WTC11 (cell line): ENCODE results near the gene INMT. TPM values are rescaled to one million over a fixed set of nuclear protein-coding genes. Genes with fewer than 3 reads are reported as not detected.

ENCODE experiments used
- ATAC-seq: fragments of 200-7000 bp; cut with Tn5 transposase; 2 replicates; pipeline ENCODE4 v1.10.0; 2021; ENCODE audit warnings: mild to moderate bottlenecking, moderate library complexity
- CTCF ChIA-PET: fragments of 300-600 bp; sonication (Branson Sonifier 250); formaldehyde crosslinking; loops from one replicate; lab custom pipeline; 2021; ENCODE audit warnings: antibody characterized with exemption; lab: Charles Lee
- POLR2A ChIA-PET: fragments of 350-600 bp; sonication (Branson Sonifier 250); formaldehyde crosslinking; loops from one replicate; lab custom pipeline; 2021; ENCODE audit warnings: antibody characterized with exemption; lab: Charles Lee
- DNase-seq: peaks from one replicate; pipeline ENCODE4 v3.0.0; 2021; ENCODE audit warnings: low spot score
- H3K27ac Mint-ChIP-seq: 2 replicates; pipeline ENCODE4 v1.8.0; 2021; ENCODE audit warnings: mixed read lengths
- H3K27me3 Mint-ChIP-seq: 2 replicates; pipeline ENCODE4 v1.8.0; 2021; ENCODE audit warnings: low read depth, mild to moderate bottlenecking, moderate library complexity, mixed read lengths
- H3K36me3 Mint-ChIP-seq: 2 replicates; pipeline ENCODE4 v1.8.0; 2021; ENCODE audit warnings: mixed read lengths
- H3K4me1 Mint-ChIP-seq: 2 replicates; pipeline ENCODE4 v1.8.0; 2022; ENCODE audit warnings: mixed read lengths
- H3K4me3 Mint-ChIP-seq: 2 replicates; pipeline ENCODE4 v1.8.0; 2021; ENCODE audit warnings: mild to moderate bottlenecking, moderate library complexity, mixed read lengths
- H3K9me3 Mint-ChIP-seq: 2 replicates; pipeline ENCODE4 v1.8.0; 2021; ENCODE audit warnings: mixed read lengths
- KAT7 ChIP-seq: sonication (generic); formaldehyde crosslinking; IDR thresholded peaks from 2 replicates; pipeline ENCODE4 v1.8.1; 2023; ENCODE audit warnings: missing genetic modification reagents, mild to moderate bottlenecking, borderline replicate concordance
- NR3C1 ChIP-seq: sonication (generic); formaldehyde crosslinking; conservative IDR thresholded peaks from 2 replicates; pipeline ENCODE4 v1.8.1; 2023; ENCODE audit warnings: low read depth, mild to moderate bottlenecking, missing genetic modification reagents
- TEAD1 ChIP-seq: sonication (generic); formaldehyde crosslinking; IDR thresholded peaks from 2 replicates; pipeline ENCODE4 v1.8.0; 2022; ENCODE audit warnings: mild to moderate bottlenecking, missing genetic modification reagents
- ZNF317 ChIP-seq: sonication (generic); formaldehyde crosslinking; IDR thresholded peaks from 2 replicates; pipeline ENCODE4 v1.8.1; 2023; ENCODE audit warnings: low read depth, mild to moderate bottlenecking, moderate library complexity, missing genetic modification reagents, borderline replicate concordance
- total RNA-seq: library from RNA; stranded (reverse); gene quantifications from 3 replicates; pipeline ENCODE4 v1.2.3, GENCODE V29; 2021
- TF ChIP-seq, protein P1 (sequence below): fragments of 250-450 bp; sonication (Bioruptor Pico); IDR thresholded peaks from 2 replicates; pipeline ENCODE4 v1.9.0; 2021; ENCODE audit warnings: mild to moderate bottlenecking
- TF ChIP-seq, protein P2 (sequence below): sonication (generic); formaldehyde crosslinking; IDR thresholded peaks from 2 replicates; pipeline ENCODE4 v1.8.1; 2022; ENCODE audit warnings: low read depth, mild to moderate bottlenecking, moderate library complexity, missing genetic modification reagents, borderline replicate concordance

The INMT gene
- total RNA-seq, 1 experiment from 2014 or later, result 3.5 TPM

- no peak for DNase-seq
- no peak for ATAC-seq
- no peaks in the 10 kb centered on the region for H3K27me3 Mint-ChIP-seq
- ChIA-PET POLR2A (no interaction called here), CTCF (no interaction called here)
- no peak overlapping the region for H3K27ac Mint-ChIP-seq
- H3K9me3 Mint-ChIP-seq, result peaks cover 15% of the 10 kb centered on the region
- no peak overlapping the region for H3K4me3 Mint-ChIP-seq
- H3K36me3 Mint-ChIP-seq, result peaks cover 10% of the 10 kb centered on the region
- TF ChIP-seq, protein P1, sequence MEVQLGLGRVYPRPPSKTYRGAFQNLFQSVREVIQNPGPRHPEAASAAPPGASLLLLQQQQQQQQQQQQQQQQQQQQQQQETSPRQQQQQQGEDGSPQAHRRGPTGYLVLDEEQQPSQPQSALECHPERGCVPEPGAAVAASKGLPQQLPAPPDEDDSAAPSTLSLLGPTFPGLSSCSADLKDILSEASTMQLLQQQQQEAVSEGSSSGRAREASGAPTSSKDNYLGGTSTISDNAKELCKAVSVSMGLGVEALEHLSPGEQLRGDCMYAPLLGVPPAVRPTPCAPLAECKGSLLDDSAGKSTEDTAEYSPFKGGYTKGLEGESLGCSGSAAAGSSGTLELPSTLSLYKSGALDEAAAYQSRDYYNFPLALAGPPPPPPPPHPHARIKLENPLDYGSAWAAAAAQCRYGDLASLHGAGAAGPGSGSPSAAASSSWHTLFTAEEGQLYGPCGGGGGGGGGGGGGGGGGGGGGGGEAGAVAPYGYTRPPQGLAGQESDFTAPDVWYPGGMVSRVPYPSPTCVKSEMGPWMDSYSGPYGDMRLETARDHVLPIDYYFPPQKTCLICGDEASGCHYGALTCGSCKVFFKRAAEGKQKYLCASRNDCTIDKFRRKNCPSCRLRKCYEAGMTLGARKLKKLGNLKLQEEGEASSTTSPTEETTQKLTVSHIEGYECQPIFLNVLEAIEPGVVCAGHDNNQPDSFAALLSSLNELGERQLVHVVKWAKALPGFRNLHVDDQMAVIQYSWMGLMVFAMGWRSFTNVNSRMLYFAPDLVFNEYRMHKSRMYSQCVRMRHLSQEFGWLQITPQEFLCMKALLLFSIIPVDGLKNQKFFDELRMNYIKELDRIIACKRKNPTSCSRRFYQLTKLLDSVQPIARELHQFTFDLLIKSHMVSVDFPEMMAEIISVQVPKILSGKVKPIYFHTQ, result no peak
- no peak for TF ChIP-seq TEAD1 (CRISPR knock-in tag)
- TF ChIP-seq, protein P2, sequence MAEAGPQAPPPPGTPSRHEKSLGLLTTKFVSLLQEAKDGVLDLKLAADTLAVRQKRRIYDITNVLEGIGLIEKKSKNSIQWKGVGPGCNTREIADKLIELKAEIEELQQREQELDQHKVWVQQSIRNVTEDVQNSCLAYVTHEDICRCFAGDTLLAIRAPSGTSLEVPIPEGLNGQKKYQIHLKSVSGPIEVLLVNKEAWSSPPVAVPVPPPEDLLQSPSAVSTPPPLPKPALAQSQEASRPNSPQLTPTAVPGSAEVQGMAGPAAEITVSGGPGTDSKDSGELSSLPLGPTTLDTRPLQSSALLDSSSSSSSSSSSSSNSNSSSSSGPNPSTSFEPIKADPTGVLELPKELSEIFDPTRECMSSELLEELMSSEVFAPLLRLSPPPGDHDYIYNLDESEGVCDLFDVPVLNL (CRISPR knock-in tag), result no peak
- no peak for TF ChIP-seq NR3C1 (CRISPR knock-in tag)
- no peak for TF ChIP-seq KAT7
- no peak for TF ChIP-seq ZNF317 (CRISPR knock-in tag)
- H3K4me1 Mint-ChIP-seq, result no peaks in the 10 kb centered on the region
Measured at GRCh38 chr7:30805931-30806330, 54.0 kb downstream of the INMT start.

Other genes starting within 250 kb of the INMT start
- gene GGCT, start 247.3 kb upstream of the INMT start, total RNA-seq, result 95.4 to 106 TPM (median 101 TPM) in 3 replicates
- 142 to 236 TPM (median 158 TPM) in 3 replicates for gene GARS1, start 157.3 kb upstream of the INMT start, total RNA-seq
- 0.09 to 0.25 TPM (median 0.22 TPM) in 3 replicates for gene CRHR2, start 69.7 kb upstream of the INMT start, total RNA-seq
- 1.8 to 2.2 TPM (median 2.0 TPM) in 3 replicates for gene MINDY4, start 19.3 kb downstream of the INMT start, total RNA-seq
- 0.81 to 1.4 TPM (median 1.1 TPM) in 3 replicates for gene AQP1, start 159.7 kb downstream of the INMT start, total RNA-seq
- gene GHRHR, start 211.8 kb downstream of the INMT start, total RNA-seq, result 4.0 to 6.6 TPM (median 5.0 TPM) in 3 replicates